HL-60/S4 treated with phorbol 12-myristate 13-acetate at 8.2 ng/mL for 4 days and 3 days (cell line): ENCODE data around the gene TCF7.

Experiments
- in situ Hi-C: fragments of 300-500 bp; cut with MboI; formaldehyde crosslinking; loops from 2 replicates; pipeline ENCODE4 v1.15.0; 2022; ENCODE audit warnings: low sequenced_read_pairs

TCF7 gene

GRCh38 chr5:134113902-134114875 lies at the start of gene TCF7:
TSS of gene TCF7 (plus strand) at chr5:134114681. CDS start at chr5:134114907, 226 bp downstream.
- in situ Hi-C loops = no loop called here

DNA sequence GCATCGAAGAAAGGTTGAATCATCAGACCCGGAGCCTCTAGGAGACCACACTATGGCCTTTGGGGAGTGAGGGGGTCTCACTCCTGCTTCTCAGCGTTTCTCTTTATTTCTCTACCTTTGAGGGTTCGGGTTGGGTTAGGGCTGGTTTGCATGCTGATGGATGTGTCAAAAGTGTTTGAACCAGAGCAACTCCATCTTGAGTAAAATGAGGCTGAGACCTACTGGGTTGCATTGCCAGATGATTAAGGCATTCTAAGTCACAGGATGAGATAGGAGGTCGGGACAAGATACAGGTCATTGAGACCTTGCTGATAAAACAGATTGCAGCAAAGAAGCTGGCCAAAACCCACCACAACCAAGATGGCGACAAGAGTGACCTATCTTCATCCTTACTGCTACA lies 44.9 kb upstream of the TCF7 start:
- in situ Hi-C loops = no loop called here

DNA sequence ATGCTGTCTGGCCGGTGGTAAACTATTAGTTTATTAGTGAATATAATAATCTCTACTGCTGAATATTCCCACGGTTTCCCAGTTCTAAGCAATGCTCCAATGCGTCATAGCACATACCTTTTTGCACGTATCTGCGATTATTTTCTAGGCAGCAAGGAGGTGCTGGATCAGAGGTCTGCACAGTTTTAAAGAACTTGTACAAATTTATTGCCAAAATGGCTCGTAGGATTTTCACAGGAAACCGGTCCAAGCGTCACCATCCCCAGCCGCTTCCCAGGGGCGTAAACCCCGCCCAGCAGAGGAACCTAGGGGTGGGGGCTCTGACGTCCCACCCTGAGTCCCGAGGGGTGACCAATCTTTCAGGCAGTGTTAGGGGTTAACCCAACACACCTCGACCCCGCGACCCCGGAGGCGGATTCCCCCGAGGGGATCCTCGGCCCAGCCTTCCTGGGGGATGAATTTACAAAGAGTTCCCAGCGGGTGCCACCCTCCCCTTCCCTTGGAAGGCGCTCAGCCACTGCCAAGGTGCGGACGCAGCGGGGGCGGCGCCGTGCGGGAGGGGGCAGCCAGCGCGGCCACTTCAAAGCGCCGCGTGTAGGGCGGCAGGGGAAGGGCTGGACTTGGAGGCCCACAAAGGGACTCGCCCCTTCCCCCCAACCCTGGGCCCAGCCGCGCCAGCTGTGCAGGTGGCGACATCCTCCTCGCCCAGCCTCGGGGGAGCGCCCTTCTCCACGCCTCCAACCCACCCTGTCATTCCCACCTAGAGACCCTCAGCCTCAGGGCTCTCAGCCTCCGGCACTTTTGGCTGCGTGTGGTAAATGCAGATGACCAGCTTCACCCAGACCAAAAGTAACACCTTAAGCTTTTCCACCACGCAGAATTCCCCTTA lies 43.5 kb upstream of the TCF7 start:
- in situ Hi-C loops = no loop called here

- in situ Hi-C loops = no loop called here
Measured at GRCh38 chr5:134071614-134072207, 42.8 kb upstream of the TCF7 start.

- in situ Hi-C loops = no loop called here
Measured at GRCh38 chr5:134072471-134073210, 41.8 kb upstream of the TCF7 start.

DNA sequence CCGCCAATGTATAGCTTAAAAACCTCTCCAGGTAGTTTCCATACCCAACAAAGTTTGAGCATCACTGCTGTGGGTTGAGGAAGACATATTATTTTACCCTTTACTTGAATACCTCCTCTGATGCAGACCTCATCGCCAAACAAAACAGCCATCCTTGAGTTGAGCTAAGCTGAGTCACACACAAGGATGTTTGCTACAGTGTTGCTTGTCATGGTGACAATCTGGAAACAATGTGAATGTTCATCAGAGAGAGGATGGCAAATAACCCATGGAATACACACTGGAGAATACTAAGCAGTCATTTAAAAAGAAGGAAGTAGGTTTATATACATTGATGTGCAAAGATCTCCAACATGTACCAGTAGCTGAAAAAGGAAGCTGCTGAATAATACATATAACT lies 41.1 kb upstream of the TCF7 start:
- in situ Hi-C loops = no loop called here

DNA sequence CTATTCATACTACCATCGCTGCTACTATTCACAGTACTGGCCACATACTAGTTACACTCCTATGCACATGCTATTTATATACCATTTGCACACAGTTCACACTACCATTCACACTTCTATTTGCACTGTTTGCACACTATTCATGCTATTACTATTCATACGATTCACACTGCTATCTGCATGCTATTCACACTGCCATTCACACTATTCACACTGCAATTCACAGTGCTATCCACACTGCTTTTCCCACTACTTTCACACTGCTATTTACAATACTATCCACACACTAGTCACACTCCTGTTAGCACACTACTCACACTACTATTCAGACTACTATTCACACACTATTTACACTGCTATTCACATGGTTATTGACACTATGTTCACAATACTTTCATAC lies 39.4 kb upstream of the TCF7 start:
- in situ Hi-C loops = no loop called here

GRCh38 chr5:134077926-134078580 lies 36.4 kb upstream of the TCF7 start:
- in situ Hi-C loops = no loop called here

DNA sequence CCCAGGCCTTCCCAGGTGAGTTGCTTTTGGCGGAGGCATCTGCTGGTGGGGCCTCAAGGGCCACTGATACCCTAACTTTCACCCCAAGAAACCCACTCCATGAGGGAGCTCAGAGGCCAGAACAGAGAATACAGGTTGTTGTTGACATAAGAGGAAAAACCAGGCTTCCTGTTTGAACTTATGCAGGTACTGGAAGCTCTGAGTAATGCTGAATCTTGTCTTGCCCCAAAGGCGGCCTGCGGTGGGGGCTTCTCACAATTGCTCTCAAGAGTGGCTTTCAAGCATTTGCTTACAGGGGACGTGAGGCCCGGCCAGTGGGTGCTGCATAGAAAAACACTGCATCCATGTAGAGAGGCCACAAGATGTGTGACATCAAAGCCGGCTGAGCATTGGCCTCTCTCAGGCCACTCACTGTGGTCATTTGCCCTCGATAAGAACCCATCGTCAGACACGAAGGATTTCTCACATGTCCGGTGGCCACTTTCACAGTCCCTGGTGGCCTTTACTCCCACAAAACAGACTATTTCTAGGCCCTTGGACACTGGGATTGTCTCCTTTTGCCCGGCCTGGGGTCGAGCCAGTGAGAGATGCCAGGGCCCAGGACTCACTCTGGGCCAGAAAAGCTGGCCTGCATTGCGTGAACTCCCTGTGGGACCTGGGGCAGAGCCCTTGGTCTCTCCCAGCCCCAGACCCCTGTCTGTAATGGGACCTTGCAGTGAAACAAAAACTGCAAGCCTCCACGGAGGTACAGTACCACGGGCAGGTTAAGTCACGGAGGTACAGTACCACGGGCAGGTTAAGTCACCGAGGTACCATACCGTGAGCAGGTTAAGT lies 34.5 kb upstream of the TCF7 start:
- in situ Hi-C loops = no loop called here

GRCh38 chr5:134082264-134082992 lies 32.1 kb upstream of the TCF7 start:
- in situ Hi-C loops = no loop called here

- in situ Hi-C loops = no loop called here
Measured at GRCh38 chr5:134083517-134083916, 31.0 kb upstream of the TCF7 start.

DNA sequence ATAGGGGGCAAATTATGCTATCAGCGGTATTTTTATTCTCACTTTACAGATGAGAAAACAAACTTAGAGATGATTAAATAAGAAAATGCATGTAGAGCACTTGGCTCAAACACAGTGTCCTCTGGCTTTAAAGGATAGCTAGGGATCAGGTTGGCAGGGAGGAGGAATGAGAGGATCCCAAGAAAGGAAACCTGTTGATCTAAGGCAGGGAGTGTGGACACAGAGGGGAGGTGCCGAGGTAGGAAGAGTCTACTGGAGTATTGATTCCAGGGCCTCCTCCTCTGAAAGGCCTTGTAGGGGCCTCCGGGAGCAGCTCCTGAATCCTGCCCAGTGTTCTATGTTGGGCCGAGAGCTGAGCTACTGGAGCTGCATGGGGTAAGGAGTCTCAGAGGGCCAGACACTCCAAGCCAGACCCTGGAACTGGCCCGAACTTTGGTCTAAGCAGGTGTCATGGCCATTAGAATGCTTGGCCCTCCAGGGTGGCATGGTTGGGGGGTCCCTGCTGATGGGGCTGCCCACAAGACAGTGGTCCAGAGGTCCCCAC lies 30.4 kb upstream of the TCF7 start:
- in situ Hi-C loops = no loop called here

DNA sequence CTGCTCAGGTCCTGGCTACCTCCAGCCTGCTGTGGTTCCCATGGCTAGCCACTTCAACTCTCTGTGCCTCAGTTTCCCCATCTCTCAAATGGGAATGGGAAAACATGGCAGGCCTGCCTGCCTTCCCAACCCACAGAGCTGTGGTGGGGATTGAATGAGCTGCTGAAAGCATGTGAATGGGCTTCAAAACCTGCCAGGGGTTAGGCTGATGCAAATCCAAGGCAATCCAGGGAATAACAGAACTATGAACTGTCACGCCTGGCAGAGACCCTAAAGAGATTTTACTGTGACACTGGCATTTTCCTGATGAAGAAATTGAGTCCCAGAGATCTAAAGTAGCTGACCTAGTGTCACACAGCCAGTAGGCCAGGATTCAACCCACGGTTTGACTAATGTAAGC lies 29.9 kb upstream of the TCF7 start:
- in situ Hi-C loops = no loop called here

DNA sequence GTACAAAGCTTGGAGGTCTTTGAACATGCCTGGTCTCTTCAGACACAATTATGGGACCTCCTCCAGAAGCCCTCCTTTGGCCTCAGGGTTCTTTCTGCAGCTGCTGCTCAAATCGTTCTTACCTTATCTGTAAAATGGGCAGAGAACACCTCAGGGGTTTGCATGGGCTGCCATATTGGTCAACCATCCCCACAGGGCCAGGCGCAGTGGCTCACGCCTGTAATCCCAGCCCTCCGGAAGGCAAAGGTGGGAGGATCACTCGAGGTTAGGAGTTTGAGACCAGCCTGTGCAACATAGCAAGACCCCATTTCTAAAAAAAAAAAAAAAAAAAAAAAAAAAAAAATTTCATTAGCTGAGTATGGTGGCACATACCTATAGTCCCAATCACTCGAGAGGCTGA lies 29.1 kb upstream of the TCF7 start:
- in situ Hi-C loops = no loop called here

DNA sequence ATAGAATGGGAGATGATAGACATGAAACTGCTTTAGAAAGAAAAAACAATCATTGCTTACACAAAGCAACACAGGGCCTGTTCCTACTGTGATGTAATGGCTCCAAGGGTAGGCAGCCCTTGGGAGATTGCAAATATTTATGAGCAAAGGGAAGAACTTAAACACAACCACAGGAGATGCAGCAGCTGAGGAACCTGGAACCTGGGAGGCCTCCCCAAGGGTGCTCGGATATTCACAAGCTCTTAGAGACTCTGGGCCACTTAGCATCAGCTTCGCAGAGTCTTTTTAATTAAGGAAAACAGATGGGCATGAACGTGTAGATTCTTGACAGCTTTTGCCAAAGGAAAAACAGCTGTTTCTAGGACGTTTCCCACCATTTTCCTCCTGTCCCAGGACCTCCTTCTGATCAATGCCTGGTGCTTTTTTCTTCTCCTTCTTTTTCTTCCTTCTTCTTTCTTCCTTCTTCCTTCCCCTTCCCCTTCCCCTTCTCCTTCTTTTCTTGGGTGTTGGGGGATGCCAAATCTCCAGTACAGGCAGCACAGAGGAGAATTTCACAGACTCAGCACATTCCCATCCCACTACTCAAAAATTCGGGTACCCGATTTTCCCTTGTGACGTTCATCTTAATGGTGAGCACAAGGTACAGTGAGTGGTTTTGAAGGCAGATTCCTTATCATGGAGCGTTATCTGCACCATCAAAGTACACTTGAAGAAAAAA lies 28.1 kb upstream of the TCF7 start:
- in situ Hi-C loops = no loop called here

DNA sequence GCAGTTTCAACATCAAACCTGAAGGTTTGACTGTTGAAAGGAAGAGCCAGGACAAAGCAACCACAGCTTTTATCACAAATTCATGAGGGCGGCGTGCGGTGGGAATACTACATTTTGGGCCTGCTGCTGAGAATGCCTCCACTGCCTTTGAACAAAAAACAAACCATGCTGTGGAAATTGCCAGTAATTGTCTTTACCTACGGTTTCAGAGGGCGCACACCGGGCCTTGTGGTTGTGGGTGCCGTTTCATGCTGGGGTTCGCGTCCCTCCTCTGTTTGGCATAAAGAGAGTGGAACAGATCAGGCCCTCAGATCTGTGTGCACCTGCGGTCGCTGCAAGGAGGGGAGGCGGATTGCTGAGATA lies 27.6 kb upstream of the TCF7 start:
- in situ Hi-C loops = no loop called here

- in situ Hi-C loops = no loop called here
Measured at GRCh38 chr5:134088291-134088690, 26.2 kb upstream of the TCF7 start.
